A549 (cell line): ENCODE results near the gene CD68. TPM values are rescaled to one million over a fixed set of nuclear protein-coding genes. Genes with fewer than 3 reads are reported as not detected.

Source experiments
- ATAC-seq, 2 experiments: fragments of 200-7000 bp in 1 of 2; fragments of >200 bp in 1 of 2; cut with Nextera tagmentation in 1 of 2; cut with Tn5 transposase in 1 of 2; 3 replicates each; pipeline versions ENCODE4 v1.8.0 to v1.9.1; 2018 to 2020; ENCODE audit warnings: mild to moderate bottlenecking in 1 of 2, moderate library complexity in 1 of 2
- CTCF ChIA-PET: fragments of 300-600 bp; sonication (Branson Sonifier 250); formaldehyde crosslinking; extraction: SDS; loops from one replicate; lab custom pipeline; 2021; ENCODE audit warnings: antibody characterized with exemption, inconsistent platforms; lab: Yijun Ruan, JAX
- POLR2A ChIA-PET: fragments of 350-600 bp; formaldehyde crosslinking; extraction: SDS; loops from one replicate; lab custom pipeline; 2021; ENCODE audit warnings: antibody characterized with exemption, inconsistent platforms; lab: Yijun Ruan, JAX
- DNase-seq, 2 experiments: peaks; one replicate each; pipeline versions ENCODE4 v3.0.0 to v3.0.0-alpha.2; 2011 to 2016; ENCODE audit warnings: low read depth in 1 of 2, low spot score in 1 of 2
- FAIRE-seq: peaks from 2 replicates; lab custom pipeline; 2011; peaks lifted over from hg19 to GRCh38; lab: Jason Lieb, UNC
- H3K27ac ChIP-seq, 2 experiments: fragments of >200 bp; sonication (Bioruptor Twin); formaldehyde crosslinking; 3 replicates each; pipeline ENCODE4 v1.5.1; 2016 to 2017
- H3K4me1 ChIP-seq: fragments of >200 bp; sonication (Bioruptor Twin); formaldehyde crosslinking; 3 replicates; pipeline ENCODE4 v1.6.1; 2016
- H3K4me2 ChIP-seq: fragments of >200 bp; sonication (Bioruptor Twin); formaldehyde crosslinking; 3 replicates; pipeline ENCODE4 v1.6.1; 2016
- H3K4me3 ChIP-seq: fragments of >200 bp; sonication (Bioruptor Twin); formaldehyde crosslinking; 3 replicates; pipeline ENCODE4 v1.5.1; 2016
- H3K9me3 ChIP-seq: fragments of >200 bp; sonication (Bioruptor Twin); formaldehyde crosslinking; 3 replicates; pipeline ENCODE4 v1.6.1; 2016
- BHLHE40 ChIP-seq: IDR thresholded peaks from 2 replicates; pipeline ENCODE4 v1.6.1; 2012; ENCODE audit warnings: low read depth, low read length, inconsistent platforms
- CBX8 ChIP-seq: fragments of 200-600 bp; sonication (generic); IDR thresholded peaks from 2 replicates; pipeline ENCODE4 v1.6.1; 2016
- EHMT2 ChIP-seq: fragments of 200-600 bp; sonication (generic); IDR thresholded peaks from 2 replicates; pipeline ENCODE4 v1.6.1; 2016; ENCODE audit warnings: antibody characterized with exemption, low read depth, mild to moderate bottlenecking, moderate library complexity
- EP300 ChIP-seq, 2 experiments: fragments of >200 bp; sonication (Bioruptor Twin); formaldehyde crosslinking; IDR thresholded peaks; 2 replicates in 1 of 2; 3 replicates in 1 of 2; pipeline ENCODE4 v1.6.1; 2016 to 2017
- FOSL2 ChIP-seq, 2 experiments: fragments of 450-650 bp in 1 of 2; fragments of >200 bp in 1 of 2; sonication (Bioruptor Twin) in 1 of 2; formaldehyde crosslinking; IDR thresholded peaks; 2 replicates each; pipeline versions ENCODE4 v1.5.0 to v1.6.1; 2016 to 2020; ENCODE audit warnings: mild to moderate bottlenecking in 1 of 2, moderate library complexity in 1 of 2
- FOXS1 ChIP-seq: fragments of 250-450 bp; sonication (Bioruptor Pico); IDR thresholded peaks from 2 replicates; pipeline ENCODE4 v1.5.0; 2020; ENCODE audit warnings: mild to moderate bottlenecking, moderate library complexity
- GATA3 ChIP-seq: IDR thresholded peaks from 2 replicates; pipeline ENCODE4 v1.6.1; 2012; ENCODE audit warnings: borderline replicate concordance
- HDAC2 ChIP-seq: fragments of 200-600 bp; sonication (generic); IDR thresholded peaks from 2 replicates; pipeline ENCODE4 v1.6.1; 2016
- HEYL ChIP-seq: fragments of 250-450 bp; sonication (Bioruptor Pico); IDR thresholded peaks from 2 replicates; pipeline ENCODE4 v1.8.0; 2021; ENCODE audit warnings: mild to moderate bottlenecking, moderate library complexity
- HOXB13 ChIP-seq: fragments of 250-450 bp; sonication (Bioruptor Pico); IDR thresholded peaks from 2 replicates; pipeline ENCODE4 v1.5.0; 2020; ENCODE audit warnings: low read depth, mild to moderate bottlenecking, moderate library complexity
- HOXB5 ChIP-seq: fragments of 250-450 bp; sonication (Bioruptor Pico); IDR thresholded peaks from 2 replicates; pipeline ENCODE4 v1.5.0; 2020; ENCODE audit warnings: mild to moderate bottlenecking, moderate library complexity
- JUN ChIP-seq, 2 experiments: fragments of >200 bp; sonication (Bioruptor Twin); formaldehyde crosslinking; IDR thresholded peaks; 2 replicates in 1 of 2; 3 replicates in 1 of 2; pipeline ENCODE4 v1.6.1; 2016 to 2017
- KDM1A ChIP-seq: fragments of 200-600 bp; sonication (generic); IDR thresholded peaks from 2 replicates; pipeline ENCODE4 v1.6.1; 2016; ENCODE audit warnings: low read depth, mild to moderate bottlenecking
- KDM5A ChIP-seq: fragments of 200-600 bp; sonication (generic); IDR thresholded peaks from 2 replicates; pipeline ENCODE4 v1.6.1; 2016; ENCODE audit warnings: antibody characterized with exemption, mild to moderate bottlenecking
- MAFK ChIP-seq: fragments of 450-650 bp; IDR thresholded peaks from 2 replicates; pipeline ENCODE4 v1.6.1; 2014; ENCODE audit not compliant: partially characterized antibody
- MAZ ChIP-seq: fragments of 150-350 bp; IDR thresholded peaks from 2 replicates; pipeline ENCODE4 v1.6.1; 2014; ENCODE audit warnings: antibody characterized with exemption, low read depth, low read length, borderline replicate concordance
- MYC ChIP-seq: IDR thresholded peaks from 2 replicates; pipeline ENCODE4 v1.6.1; 2012; ENCODE audit warnings: mild to moderate bottlenecking, inconsistent platforms, low read length, improper control_type of control experiment, borderline replicate concordance
- NR3C1 ChIP-seq: fragments of >200 bp; sonication (Bioruptor Twin); formaldehyde crosslinking; IDR thresholded peaks from 3 replicates; pipeline ENCODE4 v1.6.1; 2017
- POLR2A ChIP-seq: IDR thresholded peaks from 2 replicates; pipeline ENCODE4 v1.6.1; 2012; ENCODE audit warnings: mild to moderate bottlenecking, low read length
- POLR2AphosphoS2 ChIP-seq: conservative IDR thresholded peaks from 2 replicates; pipeline ENCODE4 v1.6.1; 2012; ENCODE audit warnings: low read length, improper control_type of control experiment, inconsistent platforms
- RAD21 ChIP-seq, 2 experiments: fragments of >200 bp in 1 of 2; sonication (Bioruptor Twin) in 1 of 2; formaldehyde crosslinking in 1 of 2; IDR thresholded peaks in 1 of 2; conservative IDR thresholded peaks in 1 of 2; 2 replicates in 1 of 2; 3 replicates in 1 of 2; pipeline ENCODE4 v1.6.1; 2012 to 2018; ENCODE audit warnings: inconsistent platforms in 1 of 2
- RARB ChIP-seq: fragments of 250-450 bp; sonication (Bioruptor Pico); IDR thresholded peaks from 2 replicates; pipeline ENCODE4 v1.8.0; 2021; ENCODE audit warnings: mild to moderate bottlenecking, moderate library complexity
- RCOR1 ChIP-seq: fragments of 150-350 bp; IDR thresholded peaks from 2 replicates; pipeline ENCODE4 v1.6.1; 2014; ENCODE audit warnings: antibody characterized with exemption, low read length, low read depth
- SREBF2 ChIP-seq: fragments of 450-650 bp; IDR thresholded peaks from 2 replicates; pipeline ENCODE4 v1.6.1; 2014; ENCODE audit warnings: mild to moderate bottlenecking, moderate library complexity
- TFCP2L1 ChIP-seq: fragments of 250-450 bp; sonication (Bioruptor Pico); IDR thresholded peaks from 2 replicates; pipeline ENCODE4 v1.5.0; 2021; ENCODE audit warnings: mild to moderate bottlenecking
- ZSCAN20 ChIP-seq: fragments of 250-450 bp; sonication (Bioruptor Pico); IDR thresholded peaks from 2 replicates; pipeline ENCODE4 v1.8.0; 2022; ENCODE audit warnings: mild to moderate bottlenecking, moderate library complexity
- whole genome bisulfite sequencing: methylation state at CpG from one replicate; pipeline ENCODE4 v1.1.6; 2017; ENCODE audit errors: missing lambda C conversion rate; 5-methylcytosine and 5-hydroxymethylcytosine counted together
- polyA plus RNA-seq, 4 experiments: library from polyadenylated mRNA; depleted of rRNA in 3 of 4; stranded (reverse); fragments of >200 nt; fragmentation: RNase III in 1 of 4; extraction: RNeasy Plus Mini Kit Qiagen cat#74134 plus additional on column Dnase treatment in 1 of 4; gene quantifications; 2 replicates in 3 of 4; 3 replicates in 1 of 4; pipeline ENCODE4 v1.2.3, GENCODE V29; 2011 to 2017
- TF ChIP-seq, protein P1 (sequence below): IDR thresholded peaks from 2 replicates; pipeline ENCODE4 v1.6.1; 2012; ENCODE audit warnings: low read depth, borderline replicate concordance
- TF ChIP-seq, protein P2 (sequence below): fragments of 450-650 bp; IDR thresholded peaks from 2 replicates; pipeline ENCODE4 v1.6.1; 2014; ENCODE audit warnings: antibody characterized with exemption
- TF ChIP-seq, protein P3 (sequence below): IDR thresholded peaks from 2 replicates; pipeline ENCODE4 v1.6.1; 2012
- TF ChIP-seq, protein P4 (sequence below): fragments of >200 bp; sonication (Bioruptor Twin); formaldehyde crosslinking; IDR thresholded peaks from 2 replicates; pipeline ENCODE4 v1.6.1; 2016
- TF ChIP-seq, protein P5 (sequence below): fragments of >200 bp; sonication (Bioruptor Twin); formaldehyde crosslinking; IDR thresholded peaks from 3 replicates; pipeline ENCODE4 v1.6.1; 2016
- TF ChIP-seq, protein P6 (sequence below): fragments of 250-450 bp; sonication (Bioruptor Pico); IDR thresholded peaks from 2 replicates; pipeline ENCODE4 v1.5.0; 2020; ENCODE audit warnings: low read depth, mild to moderate bottlenecking, moderate library complexity
- TF ChIP-seq, protein P7 (sequence below): IDR thresholded peaks from 2 replicates; pipeline ENCODE4 v1.6.1; 2012

CD68 gene
- polyA plus RNA-seq, 2 of the 4 experiments (the other 2 are of a cell fraction) = 9.8 to 17.7 TPM

DNA sequence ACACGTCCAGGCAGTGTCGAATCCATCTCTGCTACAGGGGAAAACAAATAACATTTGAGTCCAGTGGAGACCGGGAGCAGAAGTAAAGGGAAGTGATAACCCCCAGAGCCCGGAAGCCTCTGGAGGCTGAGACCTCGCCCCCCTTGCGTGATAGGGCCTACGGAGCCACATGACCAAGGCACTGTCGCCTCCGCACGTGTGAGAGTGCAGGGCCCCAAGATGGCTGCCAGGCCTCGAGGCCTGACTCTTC, 7.2 kb upstream of the CD68 start:
- WGBS = 1% methylated on average over 11 of the region's 11 CpGs
- ChIA-PET CTCF (interaction anchor here (1.2 to 4.3 kb wide), 4 partner anchors 11 to 115 kb away, joined by 3 to 48 read pairs (median 5); partner anchors contain the start of genes SENP3 and TP53), POLR2A (interaction anchor here (0.6 to 5.0 kb wide), 4 partner anchors 11 to 366 kb away, joined by 3 to 34 read pairs (median 7); partner anchors contain the start of genes MPDU1 and TP53)
- ATAC-seq (peak; percentile 88 to 90), FAIRE-seq (peak; percentile 97), DNase-seq (no peak)
- Histone ChIP-seq H3K4me3 (peak overlapping the region; percentile 46), H3K4me1 (peaks cover 35% of the 10 kb centered on the region), H3K27ac (peak overlapping the region; percentile 77 to 88), H3K4me2 (peak overlapping the region; percentile 74), H3K9me3 (no peaks in the 10 kb centered on the region)
- TF ChIP-seq HOXB13 (CRISPR knock-in tag) (no peak), BHLHE40 (peak; percentile 99), CBX8 (no peak), ZSCAN20 (CRISPR knock-in tag) (no peak), MYC (peak; percentile 100)
- TF ChIP-seq, protein P1, sequence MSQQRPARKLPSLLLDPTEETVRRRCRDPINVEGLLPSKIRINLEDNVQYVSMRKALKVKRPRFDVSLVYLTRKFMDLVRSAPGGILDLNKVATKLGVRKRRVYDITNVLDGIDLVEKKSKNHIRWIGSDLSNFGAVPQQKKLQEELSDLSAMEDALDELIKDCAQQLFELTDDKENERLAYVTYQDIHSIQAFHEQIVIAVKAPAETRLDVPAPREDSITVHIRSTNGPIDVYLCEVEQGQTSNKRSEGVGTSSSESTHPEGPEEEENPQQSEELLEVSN = peak; percentile 93; the same call in 1 of the 2 replicates
- TF ChIP-seq, protein P2, sequence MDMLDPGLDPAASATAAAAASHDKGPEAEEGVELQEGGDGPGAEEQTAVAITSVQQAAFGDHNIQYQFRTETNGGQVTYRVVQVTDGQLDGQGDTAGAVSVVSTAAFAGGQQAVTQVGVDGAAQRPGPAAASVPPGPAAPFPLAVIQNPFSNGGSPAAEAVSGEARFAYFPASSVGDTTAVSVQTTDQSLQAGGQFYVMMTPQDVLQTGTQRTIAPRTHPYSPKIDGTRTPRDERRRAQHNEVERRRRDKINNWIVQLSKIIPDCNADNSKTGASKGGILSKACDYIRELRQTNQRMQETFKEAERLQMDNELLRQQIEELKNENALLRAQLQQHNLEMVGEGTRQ = peak; percentile 98
- TF ChIP-seq, protein P3, sequence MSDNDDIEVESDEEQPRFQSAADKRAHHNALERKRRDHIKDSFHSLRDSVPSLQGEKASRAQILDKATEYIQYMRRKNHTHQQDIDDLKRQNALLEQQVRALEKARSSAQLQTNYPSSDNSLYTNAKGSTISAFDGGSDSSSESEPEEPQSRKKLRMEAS = peak; percentile 100

DNA sequence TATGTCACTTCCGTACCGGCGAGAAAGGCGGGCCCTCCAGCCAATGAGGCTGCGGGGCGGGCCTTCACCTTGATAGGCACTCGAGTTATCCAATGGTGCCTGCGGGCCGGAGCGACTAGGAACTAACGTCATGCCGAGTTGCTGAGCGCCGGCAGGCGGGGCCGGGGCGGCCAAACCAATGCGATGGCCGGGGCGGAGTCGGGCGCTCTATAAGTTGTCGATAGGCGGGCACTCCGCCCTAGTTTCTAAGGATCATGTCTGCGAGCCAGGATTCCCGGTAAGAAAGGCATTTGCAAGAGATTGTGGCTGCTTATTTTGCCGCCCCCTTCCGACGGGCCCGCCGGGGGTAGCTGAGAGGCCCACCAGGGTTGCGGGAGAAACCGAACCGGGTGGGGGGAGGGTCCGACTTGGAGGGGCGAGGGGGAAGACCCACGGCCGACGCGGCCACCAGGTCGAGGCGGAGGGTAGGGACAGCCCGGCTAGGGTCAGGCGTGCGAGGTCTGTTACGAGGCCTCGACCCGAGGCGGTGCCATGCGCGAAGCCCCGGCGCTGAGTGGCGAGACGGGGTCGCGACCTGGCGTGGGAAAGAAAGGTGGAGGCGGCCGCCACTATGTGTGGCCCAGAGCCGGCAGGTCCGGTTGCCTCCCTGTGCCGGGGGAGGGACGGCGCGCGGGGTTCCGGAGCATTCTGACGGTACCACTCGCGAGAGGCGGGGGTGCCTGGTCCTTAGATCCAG, 6.7 kb upstream of the CD68 start:
- Histone ChIP-seq H3K27ac (peak overlapping the region; percentile 96 to 97), H3K9me3 (no peaks in the 10 kb centered on the region), H3K4me1 (peaks cover 40% of the 10 kb centered on the region), H3K4me3 (peak overlapping the region; percentile 96), H3K4me2 (peak overlapping the region; percentile 90)
- ChIA-PET CTCF (interaction anchor here (0.7 to 4.3 kb wide), 4 partner anchors 8 to 115 kb away, joined by 3 to 48 read pairs (median 4); partner anchors contain the start of genes SENP3 and TP53), POLR2A (interaction anchor here (0.6 to 5.0 kb wide), 7 partner anchors 11 to 367 kb away, joined by 3 to 34 read pairs (median 6); partner anchors contain the start of genes MPDU1, POLR2A, SOX15 and TP53)
- WGBS = 2% methylated on average over 59 of the region's 73 CpGs
- FAIRE-seq = no peak
- peak; percentile 100 for DNase-seq
- ATAC-seq = peak in 1 of 2 experiments; percentile 1; a peak in 5 of 6 replicates
- no peak for TF ChIP-seq KDM5A
- peak; percentile 28; the same call in 1 of the 2 replicates for TF ChIP-seq HOXB5
- TF ChIP-seq MAFK = no peak
- TF ChIP-seq, protein P4, sequence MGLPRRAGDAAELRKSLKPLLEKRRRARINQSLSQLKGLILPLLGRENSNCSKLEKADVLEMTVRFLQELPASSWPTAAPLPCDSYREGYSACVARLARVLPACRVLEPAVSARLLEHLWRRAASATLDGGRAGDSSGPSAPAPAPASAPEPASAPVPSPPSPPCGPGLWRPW = no peak
- TF ChIP-seq GATA3 = peak; percentile 53
- TF ChIP-seq RCOR1 = no peak
- no peak for TF ChIP-seq NR3C1
- peak; percentile 98 for TF ChIP-seq TFCP2L1 (CRISPR knock-in tag)
- no peak for TF ChIP-seq KDM1A
- TF ChIP-seq, protein P5, sequence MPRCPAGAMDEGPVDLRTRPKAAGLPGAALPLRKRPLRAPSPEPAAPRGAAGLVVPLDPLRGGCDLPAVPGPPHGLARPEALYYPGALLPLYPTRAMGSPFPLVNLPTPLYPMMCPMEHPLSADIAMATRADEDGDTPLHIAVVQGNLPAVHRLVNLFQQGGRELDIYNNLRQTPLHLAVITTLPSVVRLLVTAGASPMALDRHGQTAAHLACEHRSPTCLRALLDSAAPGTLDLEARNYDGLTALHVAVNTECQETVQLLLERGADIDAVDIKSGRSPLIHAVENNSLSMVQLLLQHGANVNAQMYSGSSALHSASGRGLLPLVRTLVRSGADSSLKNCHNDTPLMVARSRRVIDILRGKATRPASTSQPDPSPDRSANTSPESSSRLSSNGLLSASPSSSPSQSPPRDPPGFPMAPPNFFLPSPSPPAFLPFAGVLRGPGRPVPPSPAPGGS = peak; percentile 100
- TF ChIP-seq POLR2A = peak; percentile 98
- no peak for TF ChIP-seq HEYL (CRISPR knock-in tag)
- TF ChIP-seq SREBF2 = no peak
- TF ChIP-seq BHLHE40 = no peak
- TF ChIP-seq POLR2AphosphoS2 = peak; percentile 90; the same call in 1 of the 2 replicates
- TF ChIP-seq FOSL2 (IDR thresholded peaks at IDR 0.05) = no peak
- TF ChIP-seq FOSL2 (CRISPR knock-in tag; IDR thresholded peaks at IDR 0.05) = peak; percentile 13; the same call in 1 of the 2 replicates
- no peak for TF ChIP-seq MAZ
- TF ChIP-seq RARB (CRISPR knock-in tag) = peak; percentile 80
- TF ChIP-seq EP300 (IDR thresholded peaks at IDR 0.05) = no peak; a peak in 1 of 5 replicates
- no peak for TF ChIP-seq FOXS1 (CRISPR knock-in tag)
- TF ChIP-seq, protein P6, sequence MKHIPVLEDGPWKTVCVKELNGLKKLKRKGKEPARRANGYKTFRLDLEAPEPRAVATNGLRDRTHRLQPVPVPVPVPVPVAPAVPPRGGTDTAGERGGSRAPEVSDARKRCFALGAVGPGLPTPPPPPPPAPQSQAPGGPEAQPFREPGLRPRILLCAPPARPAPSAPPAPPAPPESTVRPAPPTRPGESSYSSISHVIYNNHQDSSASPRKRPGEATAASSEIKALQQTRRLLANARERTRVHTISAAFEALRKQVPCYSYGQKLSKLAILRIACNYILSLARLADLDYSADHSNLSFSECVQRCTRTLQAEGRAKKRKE (CRISPR knock-in tag) = peak; percentile 85; the same call in 1 of the 2 replicates
- TF ChIP-seq, protein P7, sequence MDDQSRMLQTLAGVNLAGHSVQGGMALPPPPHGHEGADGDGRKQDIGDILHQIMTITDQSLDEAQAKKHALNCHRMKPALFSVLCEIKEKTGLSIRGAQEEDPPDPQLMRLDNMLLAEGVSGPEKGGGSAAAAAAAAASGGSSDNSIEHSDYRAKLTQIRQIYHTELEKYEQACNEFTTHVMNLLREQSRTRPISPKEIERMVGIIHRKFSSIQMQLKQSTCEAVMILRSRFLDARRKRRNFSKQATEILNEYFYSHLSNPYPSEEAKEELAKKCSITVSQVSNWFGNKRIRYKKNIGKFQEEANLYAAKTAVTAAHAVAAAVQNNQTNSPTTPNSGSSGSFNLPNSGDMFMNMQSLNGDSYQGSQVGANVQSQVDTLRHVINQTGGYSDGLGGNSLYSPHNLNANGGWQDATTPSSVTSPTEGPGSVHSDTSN = peak; percentile 100
- TF ChIP-seq RAD21 (conservative IDR thresholded peaks at IDR 0.05 in 1 of 2, IDR thresholded peaks at IDR 0.05 in 1 of 2) = no peak; a peak in 1 of 5 replicates
- no peak for TF ChIP-seq HDAC2
- TF ChIP-seq EHMT2 = no peak
- TF ChIP-seq ZSCAN20 (CRISPR knock-in tag) = no peak
- TF ChIP-seq JUN (IDR thresholded peaks at IDR 0.05) = peak; percentile 99 to 100
